Measurements from ENCODE around the gene RASA4B.
"Not testable (repeated sequence)": the region's sequence is repeated elsewhere in the genome, so short reads cannot be mapped to it uniquely, and the experiment has no call there.

The RASA4B gene

GRCh38 chr7:102455596-102455995 lies 62.0 kb downstream of the RASA4B start:
- no peak for DNase-seq (ENCODE audit: low spot score)

DNA sequence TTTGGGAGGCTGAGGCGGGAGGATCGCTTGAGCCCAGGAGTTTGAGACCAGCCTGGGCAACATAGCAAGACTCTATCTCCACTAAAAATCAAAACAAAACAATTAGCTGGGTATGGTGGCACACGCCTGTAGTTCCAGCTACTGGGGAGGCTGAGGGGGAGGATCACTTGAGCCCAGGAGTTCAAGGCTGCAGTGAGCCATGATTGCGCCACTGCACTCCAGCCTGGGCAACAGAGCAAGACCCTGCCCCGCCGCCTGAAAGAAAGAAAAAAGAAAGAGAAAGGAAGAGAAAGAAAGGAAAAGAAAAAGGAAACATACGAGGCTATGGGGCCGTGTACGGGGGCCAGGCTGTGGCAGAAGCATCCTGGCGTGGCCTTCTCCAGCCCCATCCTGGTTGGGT lies 62.6 kb downstream of the RASA4B start:
- not testable (repeated sequence) for FAIRE-seq; DNase-seq (ENCODE audit: low spot score)

More at GRCh38 chr7:102455596-102455995, 62.0 kb downstream of the RASA4B start:
- no peak for FAIRE-seq

DNA sequence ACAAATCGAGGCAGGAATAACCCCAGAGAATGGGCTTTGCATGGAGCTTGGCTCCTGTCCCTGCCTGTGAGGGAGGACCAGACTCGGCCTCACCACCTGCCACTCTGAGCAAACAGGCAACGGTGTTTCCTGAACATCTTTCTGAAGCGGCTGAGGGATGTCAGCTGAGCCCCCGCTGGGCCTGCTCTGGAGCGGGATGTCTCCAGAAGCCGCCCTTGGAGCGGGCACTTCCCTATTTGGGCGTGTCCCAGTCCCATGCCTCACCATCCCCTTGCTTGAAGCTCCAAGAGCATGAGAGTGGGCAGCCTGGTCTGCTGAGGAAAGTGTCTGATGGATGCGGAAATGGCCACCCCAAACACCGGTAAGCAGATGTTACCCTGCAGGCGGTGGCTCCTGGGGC lies 63.1 kb downstream of the RASA4B start:
- no peak for FAIRE-seq
- DNase-seq (ENCODE audit: low spot score), result no peak

- FAIRE-seq, result no peak
These were observed 64.3 kb downstream of the RASA4B start for GRCh38 chr7:102453319-102453718.

DNA sequence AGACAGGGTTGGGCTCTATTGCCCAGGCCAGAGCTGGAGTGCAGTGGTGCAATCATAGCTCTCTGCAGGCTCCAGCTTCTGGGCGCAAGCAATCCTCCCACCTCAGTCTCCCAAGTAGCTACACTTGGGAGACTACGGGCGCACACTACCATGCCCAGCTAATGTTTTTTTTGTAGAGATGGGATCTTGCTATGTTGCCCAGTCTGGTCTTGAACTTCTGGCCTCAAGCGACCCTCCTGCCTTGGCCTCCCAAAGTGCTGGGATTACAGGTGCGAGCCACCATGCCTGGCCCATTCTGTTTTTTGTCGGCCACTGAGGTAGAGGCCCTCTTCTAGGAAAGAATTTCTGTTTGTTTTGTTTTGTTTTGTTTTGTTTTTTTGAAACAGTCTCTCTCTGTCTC lies 65.1 kb downstream of the RASA4B start:
- DNase-seq (ENCODE audit: low spot score) (no peak), FAIRE-seq (no peak)

More at GRCh38 chr7:102453319-102453718, 64.3 kb downstream of the RASA4B start:
- no peak for DNase-seq (ENCODE audit: low spot score)

DNA sequence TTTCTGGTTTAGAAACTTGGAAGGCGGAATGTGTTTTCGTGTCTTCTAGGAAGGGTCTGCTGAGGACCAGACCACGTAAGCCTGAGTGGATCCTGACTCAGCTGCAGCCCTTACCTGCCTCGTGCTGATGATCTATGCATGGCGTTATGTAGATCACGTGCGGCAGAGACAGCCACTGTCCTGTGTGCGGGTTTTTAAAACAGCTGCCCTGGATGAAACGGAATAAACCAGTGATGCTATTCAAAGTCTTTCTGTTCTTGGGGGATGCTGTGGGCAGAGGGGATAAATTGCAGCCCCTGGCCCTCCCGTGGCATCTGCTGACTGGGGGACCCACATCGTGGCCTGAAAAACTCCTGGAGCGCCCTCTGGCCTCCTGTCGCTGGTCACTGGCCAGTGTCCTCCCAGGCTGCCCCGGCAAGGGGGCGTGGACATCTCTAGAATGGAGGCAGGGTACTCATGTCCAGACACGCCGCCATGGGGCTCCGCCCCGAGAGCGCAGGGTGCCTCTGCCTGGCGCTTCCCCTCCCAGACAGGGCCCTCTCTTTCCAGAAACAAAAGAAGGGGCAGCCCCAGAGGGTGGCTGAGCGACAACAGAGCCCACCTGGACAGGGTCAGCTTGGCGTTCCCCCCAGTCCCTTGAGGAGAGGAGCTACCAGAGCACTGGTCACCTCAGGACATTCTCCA lies 66.1 kb downstream of the RASA4B start:
- DNase-seq (ENCODE audit: low spot score), result no peak
- FAIRE-seq, result no peak

DNA sequence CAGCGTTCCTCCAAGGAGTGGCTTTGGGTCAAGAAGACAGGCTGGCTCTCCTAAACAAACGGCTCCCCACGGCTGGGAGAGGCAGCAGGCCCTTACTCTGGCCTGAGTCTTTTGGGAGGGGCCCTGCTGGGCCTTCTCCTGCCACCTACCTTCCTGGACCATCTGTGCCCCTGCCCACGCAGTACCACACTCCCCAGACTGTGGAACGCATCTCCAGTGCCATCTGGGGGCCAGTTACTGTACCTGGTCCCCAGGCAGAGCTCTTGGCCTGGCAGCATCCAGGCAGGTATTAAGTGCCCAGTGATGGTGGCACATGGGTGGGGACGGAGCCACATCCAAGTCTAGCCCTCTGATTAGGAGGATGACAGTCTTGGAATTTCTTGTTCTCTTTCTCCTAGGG lies 67.3 kb downstream of the RASA4B start:
- DNase-seq (ENCODE audit: low spot score) (no peak), FAIRE-seq (no peak)

DNA sequence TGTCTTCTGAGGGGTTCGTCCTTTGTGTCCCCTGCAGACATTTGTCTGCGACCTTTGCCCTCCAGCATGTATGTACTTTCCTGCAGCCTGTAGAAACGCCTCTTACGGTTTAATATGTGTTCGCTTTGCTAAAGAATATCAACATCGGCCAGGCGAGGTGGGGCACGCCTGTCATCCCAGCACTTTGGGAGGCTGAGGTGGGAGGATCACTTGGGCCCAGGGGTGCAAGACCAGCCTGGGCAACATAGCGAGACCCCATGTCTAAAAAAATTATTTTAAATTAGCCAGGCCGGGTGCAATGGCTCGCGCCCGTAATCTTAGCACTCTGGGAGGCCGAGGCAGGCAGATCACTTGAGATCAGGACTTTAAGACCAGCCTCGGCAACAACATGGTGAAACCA lies 68.4 kb downstream of the RASA4B start:
- no peak for FAIRE-seq
- DNase-seq (ENCODE audit: low spot score), result no peak

GRCh38 chr7:102447311-102447710 lies 70.3 kb downstream of the RASA4B start:
- DNase-seq (ENCODE audit: low spot score), result no peak
- FAIRE-seq, result no peak

GRCh38 chr7:102446387-102447156 lies 71.0 kb downstream of the RASA4B start:
- DNase-seq (ENCODE audit: low spot score) (no peak), FAIRE-seq (no peak)

GRCh38 chr7:102445674-102446071 lies 71.9 kb downstream of the RASA4B start:
- FAIRE-seq (no peak), DNase-seq (ENCODE audit: low spot score) (no peak)

GRCh38 chr7:102444961-102445673 lies 72.5 kb downstream of the RASA4B start:
- DNase-seq (ENCODE audit: low spot score) (no peak), FAIRE-seq (no peak)

GRCh38 chr7:102439963-102440795 lies 77.4 kb downstream of the RASA4B start:
- FAIRE-seq (peak; percentile 66), DNase-seq (ENCODE audit: low spot score) (peak; percentile 96)

- DNase-seq (ENCODE audit: low spot score) (no peak), FAIRE-seq (no peak)
These were observed 81.5 kb downstream of the RASA4B start for GRCh38 chr7:102436118-102436517.

DNA sequence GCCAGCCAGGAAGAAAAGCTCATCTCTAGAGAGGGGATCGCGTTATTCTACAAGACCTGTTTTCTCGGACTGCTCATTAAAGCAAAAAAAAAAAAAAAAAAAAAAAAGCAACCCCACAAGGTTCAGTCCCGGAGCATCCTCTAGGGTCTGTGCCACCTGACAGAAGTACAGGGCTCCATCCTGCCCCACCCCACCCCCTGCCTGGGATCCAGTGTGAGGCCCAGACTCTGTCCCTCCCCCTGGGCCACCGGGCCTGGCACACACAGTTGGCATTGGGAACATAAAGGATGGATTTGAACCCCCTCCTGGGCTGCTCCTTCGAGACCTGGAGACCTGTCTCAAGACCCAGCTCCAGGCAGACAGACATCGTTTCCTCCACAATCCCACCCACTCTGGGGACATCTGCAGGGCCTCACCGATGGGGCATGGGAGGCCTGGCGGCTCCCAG lies 83.5 kb downstream of the RASA4B start:
- DNase-seq (ENCODE audit: low spot score), result peak; percentile 68
- peak; percentile 9 for FAIRE-seq

DNA sequence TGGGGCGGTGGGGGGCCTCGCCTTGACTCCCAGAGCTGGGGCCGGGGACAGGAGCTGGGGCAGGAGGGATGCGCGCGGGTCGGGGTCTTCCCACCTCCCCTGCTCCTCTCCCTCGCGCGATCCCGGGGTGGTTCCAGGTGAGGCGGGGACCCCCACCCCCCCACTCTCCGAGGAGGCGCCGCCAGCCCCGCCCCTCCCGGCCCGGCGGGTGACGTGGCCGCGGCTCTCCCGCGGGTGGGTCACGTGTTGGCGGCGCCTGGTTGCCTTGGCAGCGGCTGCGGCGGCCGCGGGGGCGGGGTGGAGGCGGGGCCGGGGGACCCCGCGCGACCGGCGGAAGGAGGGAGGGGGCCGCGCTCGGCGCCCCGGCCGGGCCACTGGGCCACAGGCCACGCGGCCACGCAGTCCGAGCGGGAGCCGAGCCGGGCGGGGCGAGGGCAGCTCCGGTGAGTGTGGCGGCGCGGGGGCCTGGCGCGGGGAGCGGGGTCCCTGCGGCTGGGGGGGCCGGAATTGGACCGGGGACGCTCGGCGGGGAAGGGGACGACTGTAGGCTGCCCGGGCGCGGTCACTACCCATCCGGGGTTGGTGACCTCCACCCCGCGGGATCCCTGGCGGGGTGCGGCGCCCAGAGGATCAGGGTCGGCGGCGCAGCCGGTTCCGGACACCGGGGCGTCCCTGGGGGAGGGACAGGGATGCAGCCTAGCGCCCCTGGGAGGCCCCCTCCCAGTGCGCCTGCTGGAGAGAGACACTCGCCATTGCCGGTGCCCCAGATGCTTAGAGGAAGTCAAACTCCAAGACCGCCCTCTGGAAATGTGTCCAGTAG lies 84.1 kb downstream of the RASA4B start, which contains the start of gene ORAI2:
Gene ORAI2, plus strand, starts transcription at position 357 of the 820 bp plus-strand sequence. CDS start 5,382 bp downstream, outside the sequence.
- DNase-seq (ENCODE audit: low spot score), result peak; percentile 98
- FAIRE-seq, result peak; percentile 98
